ENCODE results near the gene LRCOL1. TPM values are rescaled to one million over a fixed set of nuclear protein-coding genes. Genes with fewer than 3 reads are reported as not detected.

Gene LRCOL1
- total and polyA plus RNA-seq, 12 donors, result 0.22 to 1.4 (median 1.2) TPM; not detected in 5

GRCh38 chr12:132620899-132621656 lies 10.7 kb upstream of the LRCOL1 start:
- TF ChIP-seq, protein P1, sequence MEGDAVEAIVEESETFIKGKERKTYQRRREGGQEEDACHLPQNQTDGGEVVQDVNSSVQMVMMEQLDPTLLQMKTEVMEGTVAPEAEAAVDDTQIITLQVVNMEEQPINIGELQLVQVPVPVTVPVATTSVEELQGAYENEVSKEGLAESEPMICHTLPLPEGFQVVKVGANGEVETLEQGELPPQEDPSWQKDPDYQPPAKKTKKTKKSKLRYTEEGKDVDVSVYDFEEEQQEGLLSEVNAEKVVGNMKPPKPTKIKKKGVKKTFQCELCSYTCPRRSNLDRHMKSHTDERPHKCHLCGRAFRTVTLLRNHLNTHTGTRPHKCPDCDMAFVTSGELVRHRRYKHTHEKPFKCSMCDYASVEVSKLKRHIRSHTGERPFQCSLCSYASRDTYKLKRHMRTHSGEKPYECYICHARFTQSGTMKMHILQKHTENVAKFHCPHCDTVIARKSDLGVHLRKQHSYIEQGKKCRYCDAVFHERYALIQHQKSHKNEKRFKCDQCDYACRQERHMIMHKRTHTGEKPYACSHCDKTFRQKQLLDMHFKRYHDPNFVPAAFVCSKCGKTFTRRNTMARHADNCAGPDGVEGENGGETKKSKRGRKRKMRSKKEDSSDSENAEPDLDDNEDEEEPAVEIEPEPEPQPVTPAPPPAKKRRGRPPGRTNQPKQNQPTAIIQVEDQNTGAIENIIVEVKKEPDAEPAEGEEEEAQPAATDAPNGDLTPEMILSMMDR (IDR thresholded peaks at IDR 0.05), result no peak
- no peak for TF ChIP-seq POLR2A (IDR thresholded peaks at IDR 0.05)
- intact Hi-C loops (cut with DNase I), result no loop called here
- no peak overlapping the region for H3K4me3 ChIP-seq
- no peak for DNase-seq
- no peak overlapping the region for H3K27ac ChIP-seq
- H3K9me3 ChIP-seq (replicated peaks in 1 of 3), result no peaks in the 10 kb centered on the region
- peaks cover 0 to 4% of the 10 kb centered on the region in 2 donors for H3K36me3 ChIP-seq (replicated peaks in 1 of 2)
- peaks cover 0 to 8% of the 10 kb centered on the region in 2 donors for H3K4me1 ChIP-seq (replicated peaks in 1 of 2)
- 78 to 86% (median 81%) methylated on average over 12 to 28 of the region's 28 CpGs for WGBS, 4 donors
- peaks cover 36% of the 10 kb centered on the region for H3K27me3 ChIP-seq

DNA sequence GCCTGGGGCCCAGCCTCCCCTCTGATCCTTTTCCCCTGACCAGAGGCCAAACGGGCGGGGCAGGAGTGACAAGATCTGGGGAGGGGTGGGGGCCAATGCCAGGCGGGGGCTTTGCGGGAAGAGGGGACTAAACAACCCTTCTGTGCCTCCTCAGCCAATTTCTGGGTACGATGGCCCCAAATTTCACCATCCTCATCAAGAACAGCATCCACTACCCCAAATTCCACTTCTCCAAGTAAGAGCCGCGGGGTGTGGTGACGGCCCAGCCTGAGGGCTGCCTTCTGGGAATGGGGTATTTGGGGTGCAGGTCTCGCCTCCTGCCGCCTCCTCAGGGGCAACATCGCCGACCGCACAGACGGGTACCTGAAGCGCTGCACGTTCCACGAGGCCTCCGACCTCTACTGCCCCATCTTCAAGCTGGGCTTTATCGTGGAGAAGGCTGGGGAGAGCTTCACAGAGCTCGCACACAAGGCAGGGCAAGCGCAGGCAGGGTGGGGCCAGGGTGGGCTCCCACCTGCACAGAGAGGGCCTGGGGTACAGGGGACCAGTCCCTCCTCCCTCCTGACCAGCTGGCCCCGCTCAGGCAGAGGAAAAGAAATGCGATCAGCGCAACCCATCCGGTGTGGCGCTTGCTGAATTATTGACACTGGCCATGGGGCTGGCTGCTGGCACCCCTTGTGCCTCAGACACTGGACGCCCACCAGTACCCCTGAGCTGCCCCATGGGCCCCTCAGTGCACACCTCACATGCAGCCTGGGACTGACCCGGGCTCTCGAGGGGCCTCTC lies 9.9 kb upstream of the LRCOL1 start:
- Histone ChIP-seq H3K36me3 (replicated peaks in 1 of 2) (peaks cover 0 to 4% of the 10 kb centered on the region in 2 donors), H3K9me3 (replicated peaks in 1 of 3) (no peaks in the 10 kb centered on the region), H3K4me1 (replicated peaks in 1 of 2) (peaks cover 0 to 8% of the 10 kb centered on the region in 2 donors), H3K4me3 (no peak overlapping the region), H3K27ac (no peak overlapping the region), H3K27me3 (peaks cover 42% of the 10 kb centered on the region)
- DNase-seq, result no peak
- no peak for TF ChIP-seq POLR2A (IDR thresholded peaks at IDR 0.05)
- TF ChIP-seq, protein P1 (IDR thresholded peaks at IDR 0.05), result no peak
- intact Hi-C loops (cut with DNase I), result no loop called here
- 61 to 77% (median 68%) methylated on average over 6 to 29 of the region's 29 CpGs for WGBS, 4 donors

DNA sequence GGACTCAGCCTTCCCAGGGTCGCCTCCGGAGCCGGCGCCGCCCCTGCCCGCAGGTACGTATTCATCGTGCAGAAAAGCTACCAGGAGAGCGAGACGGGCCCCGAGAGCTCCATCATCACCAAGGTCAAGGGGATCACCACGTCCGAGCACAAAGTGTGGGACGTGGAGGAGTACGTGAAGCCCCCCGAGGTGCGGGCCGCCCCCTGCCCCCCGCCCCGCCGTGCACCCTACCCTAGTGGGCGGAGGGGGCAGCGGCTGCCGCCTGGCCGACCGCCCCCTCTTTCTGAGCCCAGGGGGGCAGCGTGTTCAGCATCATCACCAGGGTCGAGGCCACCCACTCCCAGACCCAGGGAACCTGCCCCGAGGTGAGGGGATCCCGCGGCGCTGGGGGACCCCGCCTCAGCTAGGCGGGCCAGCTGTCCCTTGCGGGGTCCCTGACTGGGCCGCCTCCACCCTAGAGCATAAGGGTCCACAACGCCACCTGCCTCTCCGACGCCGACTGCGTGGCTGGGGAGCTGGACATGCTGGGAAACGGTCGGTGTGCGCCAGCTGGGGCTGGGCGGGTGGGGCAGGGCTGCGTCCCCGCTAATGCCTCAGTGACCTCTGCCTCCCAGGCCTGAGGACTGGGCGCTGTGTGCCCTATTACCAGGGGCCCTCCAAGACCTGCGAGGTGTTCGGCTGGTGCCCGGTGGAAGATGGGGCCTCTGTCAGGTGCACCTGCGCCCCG lies 9.2 kb upstream of the LRCOL1 start:
- peaks cover 0 to 4% of the 10 kb centered on the region in 2 donors for H3K36me3 ChIP-seq (replicated peaks in 1 of 2)
- peaks cover 46% of the 10 kb centered on the region for H3K27me3 ChIP-seq
- 17 to 19% (median 19%) methylated on average over 20 to 53 of the region's 53 CpGs; no CpG with 5 or more reads in 1 of the 4 donors for WGBS, 4 donors
- intact Hi-C loops (cut with DNase I), result loop anchor here (10.0 kb wide), 2 partner anchors 205 to 465 kb away; no protein-coding TSS in a partner anchor
- DNase-seq, result no peak
- peaks cover 0 to 8% of the 10 kb centered on the region in 2 donors for H3K4me1 ChIP-seq (replicated peaks in 1 of 2)
- no peak overlapping the region for H3K4me3 ChIP-seq
- H3K27ac ChIP-seq, result no peak overlapping the region
- H3K9me3 ChIP-seq (replicated peaks in 1 of 3), result no peaks in the 10 kb centered on the region
- TF ChIP-seq, protein P1 (IDR thresholded peaks at IDR 0.05), result no peak

DNA sequence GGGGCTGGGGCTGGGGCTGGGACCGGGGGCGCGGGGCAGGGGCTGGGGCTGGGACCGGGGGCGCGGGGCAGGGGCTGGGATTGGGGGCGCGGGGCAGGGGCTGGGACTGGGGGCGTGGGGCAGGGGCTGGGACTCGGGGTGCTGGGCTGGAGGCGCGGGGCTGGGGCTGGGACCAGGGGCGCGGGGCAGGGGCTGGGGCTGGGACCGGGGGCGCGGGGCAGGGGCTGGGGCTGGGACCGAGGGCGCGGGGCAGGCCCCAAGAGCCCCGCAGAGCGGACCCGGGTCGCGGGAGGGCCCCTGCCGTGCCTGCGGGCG lies 8.6 kb upstream of the LRCOL1 start:
- TF ChIP-seq POLR2A (IDR thresholded peaks at IDR 0.05), result no peak
- TF ChIP-seq, protein P1 (IDR thresholded peaks at IDR 0.05), result no peak
- Histone ChIP-seq H3K9me3 (replicated peaks in 1 of 3) (no peaks in the 10 kb centered on the region), H3K4me1 (replicated peaks in 1 of 2) (peaks cover 0 to 8% of the 10 kb centered on the region in 2 donors), H3K36me3 (replicated peaks in 1 of 2) (no peaks in the 10 kb centered on the region), H3K27me3 (peaks cover 46% of the 10 kb centered on the region), H3K4me3 (no peak overlapping the region), H3K27ac (no peak overlapping the region)
- WGBS, 4 donors, result 12 to 13% methylated on average over 3 to 27 of the region's 28 CpGs; no CpG with 5 or more reads in 2 of the 4 donors
- intact Hi-C loops (cut with DNase I), result loop anchor here (10.0 kb wide), 2 partner anchors 204 to 464 kb away; no protein-coding TSS in a partner anchor
- DNase-seq, result no peak

Measured in adrenal gland (tissue), 12 donors.